Neutrophil (primary cell): Measurements from ENCODE around the gene TASOR2.

Source experiments
- H3K27ac ChIP-seq: fragments of 200-600 bp; sonication (generic); 2 replicates; pipeline ENCODE4 v1.5.1; 2016; ENCODE audit warnings: mild to moderate bottlenecking, moderate library complexity
- H3K27me3 ChIP-seq: fragments of 200-600 bp; sonication (generic); 2 replicates; pipeline ENCODE4 v1.6.0; 2016; ENCODE audit warnings: mild to moderate bottlenecking
- H3K36me3 ChIP-seq: fragments of 200-600 bp; sonication (generic); 2 replicates; pipeline ENCODE4 v1.5.1; 2017
- H3K4me1 ChIP-seq, 2 experiments: fragments of 200-600 bp in 1 of 2; sonication (generic) in 1 of 2; 1 replicate in 1 of 2; 2 replicates in 1 of 2; pipeline versions ENCODE4 v1.5.1 to v1.6.1; 2013 to 2016; ENCODE audit warnings: low read depth in 1 of 2, low read length in 1 of 2, mild to moderate bottlenecking in 1 of 2, moderate library complexity in 1 of 2; ENCODE audit not compliant: control insufficient read depth in 1 of 2, insufficient read depth in 1 of 2
- H3K4me3 ChIP-seq, 2 experiments: fragments of 200-600 bp in 1 of 2; sonication (generic) in 1 of 2; 1 replicate in 1 of 2; 2 replicates in 1 of 2; pipeline ENCODE4 v1.5.1; 2013 to 2016; ENCODE audit warnings: low read depth in 1 of 2, low read length in 1 of 2, mild to moderate bottlenecking in 1 of 2, moderate library complexity in 1 of 2
- H3K9me3 ChIP-seq: fragments of 200-600 bp; sonication (generic); 2 replicates; pipeline ENCODE4 v1.5.1; 2016
- CTCF ChIP-seq: fragments of 200-600 bp; sonication (generic); IDR thresholded peaks from 2 replicates; pipeline ENCODE4 v1.5.1; 2016; ENCODE audit warnings: antibody characterized with exemption

The TASOR2 gene

DNA sequence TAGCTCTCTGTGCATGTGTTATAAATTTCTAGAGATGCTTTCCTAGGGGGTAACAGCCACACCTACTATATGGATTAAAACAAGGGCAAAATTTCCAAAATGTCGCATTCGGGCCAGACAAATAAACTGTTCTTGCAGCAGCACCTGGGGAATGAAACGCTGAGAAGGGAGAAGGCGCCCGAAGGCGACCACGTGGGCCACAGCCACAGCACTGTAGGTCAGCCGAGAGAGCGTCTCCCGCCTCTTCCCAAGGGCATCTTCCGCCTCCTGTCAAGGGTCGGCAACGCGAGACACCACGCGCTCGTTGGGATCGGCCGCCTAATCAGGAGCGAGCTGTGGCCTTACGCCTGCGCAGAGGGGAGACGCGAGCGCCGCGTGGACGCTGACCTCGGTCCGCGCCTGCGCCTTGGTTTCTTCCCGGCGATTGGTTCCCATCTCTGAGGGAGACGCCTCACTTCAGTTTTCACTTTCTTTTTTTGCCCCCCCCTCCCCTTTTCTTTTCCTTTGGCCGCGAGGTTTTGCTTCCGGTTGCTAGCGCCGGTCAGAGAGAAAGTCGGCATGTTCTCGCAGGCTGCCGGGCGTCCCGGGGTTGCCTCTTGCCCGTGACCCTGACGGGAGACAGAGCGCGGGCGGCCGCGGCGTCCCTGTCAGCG lies at the start of gene TASOR2:
Gene TASOR2 (plus strand): TSS at position 521 of the 653 bp plus-strand sequence. CDS start 35,805 bp downstream, outside the sequence.
- Histone ChIP-seq H3K9me3 (no peaks in the 10 kb centered on the region), H3K4me1 (peaks cover 23 to 25% of the 10 kb centered on the region in 2 experiments), H3K27ac (peak within 1 kb of the TSS; percentile 94), H3K4me3 (peak within 1 kb of the TSS; percentile 89 to 94), H3K27me3 (no peaks in the 10 kb centered on the region), H3K36me3 (no peaks in the 10 kb centered on the region)
- no peak for TF ChIP-seq CTCF

DNA sequence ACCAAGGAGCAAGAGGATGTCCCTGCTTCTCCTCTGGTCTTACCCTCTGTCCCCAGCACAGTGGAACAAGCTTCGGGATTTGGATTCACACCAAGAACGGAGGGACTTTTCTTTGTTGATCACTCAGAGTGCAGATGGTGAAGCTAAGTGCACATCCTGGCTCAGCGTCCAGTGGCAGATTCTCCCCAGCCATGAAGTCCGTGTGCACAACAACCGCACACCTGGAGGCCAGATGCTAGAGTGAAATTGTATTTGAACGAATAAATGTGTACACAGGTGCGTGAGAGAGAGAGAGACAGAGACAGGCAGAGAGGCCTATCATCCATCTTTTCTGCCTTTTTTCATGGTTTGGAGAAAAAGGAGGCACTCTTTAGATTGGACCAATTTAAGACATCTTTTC lies 49.7 kb upstream of the TASOR2 start:
- Histone ChIP-seq H3K27ac (no peak overlapping the region), H3K36me3 (peaks cover 16% of the 10 kb centered on the region), H3K9me3 (no peaks in the 10 kb centered on the region), H3K4me1 (no peaks in the 10 kb centered on the region), H3K27me3 (no peaks in the 10 kb centered on the region), H3K4me3 (no peak overlapping the region)
- TF ChIP-seq CTCF: no peak

GRCh38 chr10:5638494-5638893 lies 46.1 kb upstream of the TASOR2 start:
- Histone ChIP-seq H3K27ac (no peak overlapping the region), H3K4me1 (no peaks in the 10 kb centered on the region), H3K4me3 (no peak overlapping the region), H3K36me3 (peaks cover 36% of the 10 kb centered on the region), H3K27me3 (no peaks in the 10 kb centered on the region), H3K9me3 (no peaks in the 10 kb centered on the region)
- TF ChIP-seq CTCF: no peak

- H3K9me3 ChIP-seq: no peaks in the 10 kb centered on the region
- peaks cover 42% of the 10 kb centered on the region for H3K36me3 ChIP-seq
- H3K4me3 ChIP-seq: no peak overlapping the region
- H3K4me1 ChIP-seq: no peaks in the 10 kb centered on the region
- TF ChIP-seq CTCF: no peak
- H3K27ac ChIP-seq: no peak overlapping the region
- H3K27me3 ChIP-seq: no peaks in the 10 kb centered on the region
These were observed 45.6 kb upstream of the TASOR2 start for GRCh38 chr10:5639066-5639465.

GRCh38 chr10:5640036-5640435 lies 44.6 kb upstream of the TASOR2 start:
- Histone ChIP-seq H3K4me1 (no peaks in the 10 kb centered on the region), H3K36me3 (peaks cover 48% of the 10 kb centered on the region), H3K27ac (no peak overlapping the region), H3K4me3 (no peak overlapping the region), H3K27me3 (no peaks in the 10 kb centered on the region), H3K9me3 (no peaks in the 10 kb centered on the region)
- TF ChIP-seq CTCF: no peak
